Stimulated activated CD4-positive, alpha-beta T cell treated with anti-CD3 and anti-CD28 coated beads, Interleukin-15, amount 100 ng/mL, for 48 hours (primary cell): ENCODE data around the gene OR2A1.
"Not testable (repeated sequence)": the region's sequence is repeated elsewhere in the genome, so short reads cannot be mapped to it uniquely, and the experiment has no call there.

Source experiments
- DNase-seq, 2 donors: peaks; one replicate each; pipeline ENCODE4 v3.0.0-alpha.2; 2020; ENCODE audit warnings: low read depth in 2 of 2

The OR2A1 gene, protein sequence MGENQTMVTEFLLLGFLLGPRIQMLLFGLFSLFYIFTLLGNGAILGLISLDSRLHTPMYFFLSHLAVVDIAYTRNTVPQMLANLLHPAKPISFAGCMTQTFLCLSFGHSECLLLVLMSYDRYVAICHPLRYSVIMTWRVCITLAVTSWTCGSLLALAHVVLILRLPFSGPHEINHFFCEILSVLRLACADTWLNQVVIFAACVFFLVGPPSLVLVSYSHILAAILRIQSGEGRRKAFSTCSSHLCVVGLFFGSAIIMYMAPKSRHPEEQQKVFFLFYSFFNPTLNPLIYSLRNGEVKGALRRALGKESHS

GRCh38 chr7:144311872-144312469, at the start of gene OR2A1:
Gene OR2A1, plus strand, starts transcription at chr7:144312419. Its CDS starts 5,706 bp downstream, at chr7:144318125.
- not testable (repeated sequence) for DNase-seq

- not testable (repeated sequence) for DNase-seq
Measured at GRCh38 chr7:144264692-144265091, 47.5 kb upstream of the OR2A1 start, which contains the start of gene OR2A7. Gene OR2A7, minus strand, starts transcription at chr7:144264792. Its CDS starts 5,164 bp downstream, at chr7:144259628.

- DNase-seq = not testable (repeated sequence)
Measured at GRCh38 chr7:144269188-144269587, 43.0 kb upstream of the OR2A1 start, which contains the start of gene CTAGE8. Gene CTAGE8, minus strand, starts transcription at chr7:144269288. Its CDS starts 38 bp downstream, at chr7:144269250.

- not testable (repeated sequence) for DNase-seq
Measured at GRCh38 chr7:144275281-144275680, 36.9 kb upstream of the OR2A1 start.

- not testable (repeated sequence) for DNase-seq
Measured at GRCh38 chr7:144280010-144280409, 32.2 kb upstream of the OR2A1 start.

DNA sequence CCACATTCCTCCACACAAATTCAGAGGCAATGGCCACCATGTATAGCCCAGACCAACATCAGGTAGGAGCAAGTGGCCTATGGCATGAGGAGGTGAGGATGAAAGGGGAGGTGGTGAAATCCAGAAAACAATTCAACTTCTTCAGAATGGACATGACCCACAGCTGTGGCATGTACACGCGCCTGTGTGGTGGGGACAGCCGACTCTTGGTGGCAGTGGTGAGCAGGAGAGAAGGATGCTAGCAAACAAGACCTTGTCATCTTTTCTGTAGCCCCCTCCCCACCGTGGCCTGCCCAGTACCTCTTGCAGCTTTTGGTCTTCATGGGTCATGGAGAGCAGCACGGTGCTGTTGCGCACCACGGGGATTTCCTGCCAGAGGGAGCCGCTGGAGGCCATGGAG, 30.2 kb upstream of the OR2A1 start:
- not testable (repeated sequence) for DNase-seq

- DNase-seq = not testable (repeated sequence)
Measured at GRCh38 chr7:144282490-144282889, 29.7 kb upstream of the OR2A1 start.

- not testable (repeated sequence) for DNase-seq
Measured at GRCh38 chr7:144283716-144284115, 28.5 kb upstream of the OR2A1 start.

- not testable (repeated sequence) for DNase-seq
Measured at GRCh38 chr7:144287171-144287784, 24.9 kb upstream of the OR2A1 start.

DNA sequence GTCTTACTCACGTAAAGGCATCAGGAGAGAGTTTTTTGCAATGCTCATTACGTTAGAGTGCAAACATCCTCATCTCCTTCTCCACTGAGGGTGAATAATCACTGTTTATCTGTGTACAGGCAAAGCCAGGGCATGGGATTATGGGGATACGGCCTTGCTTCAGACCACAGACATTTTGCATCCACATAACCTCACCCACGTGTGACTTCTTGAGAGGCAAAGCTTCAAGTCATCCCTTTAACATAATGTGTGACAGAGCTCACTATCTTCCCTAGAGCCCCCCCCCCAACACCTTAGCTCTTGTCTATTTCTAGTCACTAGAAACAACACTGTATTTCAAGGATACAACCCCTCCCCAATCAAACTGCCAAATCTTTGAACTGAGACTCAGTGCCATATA, 20.6 kb upstream of the OR2A1 start:
- not testable (repeated sequence) for DNase-seq

DNA sequence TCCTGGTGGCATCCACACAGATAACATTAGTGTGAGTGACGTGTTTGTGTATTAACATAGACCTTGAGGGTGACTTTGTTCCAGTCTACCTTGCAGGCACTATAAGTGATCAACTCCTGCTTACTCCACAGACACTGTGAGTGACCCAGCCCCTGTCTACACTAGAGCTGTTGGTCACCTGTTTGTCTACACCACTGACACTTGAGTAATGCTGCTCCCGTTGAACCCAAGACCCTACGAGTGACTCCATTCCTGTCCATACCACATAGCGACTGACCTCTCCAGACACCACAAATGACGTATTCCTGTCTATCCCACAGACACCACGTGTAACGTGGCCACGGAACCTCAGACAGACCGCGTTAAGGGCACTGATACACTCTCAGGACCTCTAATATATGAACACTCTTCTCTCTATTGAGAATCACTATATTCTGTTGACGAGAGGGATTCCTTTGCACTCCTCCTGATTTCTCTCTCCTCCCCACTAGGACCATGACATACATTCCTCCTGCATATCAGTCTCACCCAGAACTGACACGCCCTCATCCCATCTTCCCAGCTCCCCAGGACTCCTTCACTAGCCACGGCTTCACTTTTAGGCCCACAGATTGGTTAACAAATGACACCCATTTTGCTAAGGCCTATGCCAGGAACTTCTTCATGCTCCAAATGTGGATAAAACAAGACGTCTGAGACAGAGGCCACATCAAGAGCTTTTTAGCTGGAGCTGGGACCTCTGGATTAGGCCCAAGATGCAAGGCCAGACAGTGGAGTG, 19.6 kb upstream of the OR2A1 start:
- DNase-seq = not testable (repeated sequence)

- DNase-seq = not testable (repeated sequence)
Measured at GRCh38 chr7:144293794-144294499, 18.3 kb upstream of the OR2A1 start.

DNA sequence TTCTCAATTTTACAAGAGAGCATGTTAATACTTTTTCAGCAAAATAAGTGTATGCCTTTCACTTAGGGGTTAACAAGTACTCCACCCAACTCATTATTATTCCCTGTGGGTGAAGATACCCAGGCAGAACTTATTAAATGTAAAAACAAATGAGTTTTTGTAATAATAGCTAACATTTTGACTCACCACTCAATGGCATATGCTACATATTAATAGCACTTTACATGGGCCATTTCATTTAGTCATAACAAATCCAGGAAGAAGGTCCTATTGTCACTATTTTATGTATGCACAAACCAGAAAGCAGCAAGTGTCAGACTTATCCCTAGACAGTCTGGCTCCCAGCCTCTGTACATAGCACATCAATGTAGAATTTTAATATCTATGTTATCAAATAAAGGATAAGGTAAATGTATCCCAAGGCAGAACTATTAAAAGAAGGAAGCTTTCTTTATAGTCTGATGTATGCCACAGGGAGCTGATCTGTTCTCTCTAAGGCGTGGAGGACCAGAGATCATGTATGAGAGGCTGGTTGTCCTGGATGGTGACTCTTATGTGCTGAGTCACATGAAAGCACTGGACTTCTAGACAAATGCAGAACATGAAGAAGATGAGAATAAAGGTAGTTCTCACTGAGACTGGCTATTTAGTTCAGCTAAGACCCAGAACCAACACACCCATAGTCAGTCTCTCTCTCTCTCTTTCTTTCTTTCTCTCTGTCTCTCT, 9.5 kb upstream of the OR2A1 start:
- DNase-seq = not testable (repeated sequence)

DNA sequence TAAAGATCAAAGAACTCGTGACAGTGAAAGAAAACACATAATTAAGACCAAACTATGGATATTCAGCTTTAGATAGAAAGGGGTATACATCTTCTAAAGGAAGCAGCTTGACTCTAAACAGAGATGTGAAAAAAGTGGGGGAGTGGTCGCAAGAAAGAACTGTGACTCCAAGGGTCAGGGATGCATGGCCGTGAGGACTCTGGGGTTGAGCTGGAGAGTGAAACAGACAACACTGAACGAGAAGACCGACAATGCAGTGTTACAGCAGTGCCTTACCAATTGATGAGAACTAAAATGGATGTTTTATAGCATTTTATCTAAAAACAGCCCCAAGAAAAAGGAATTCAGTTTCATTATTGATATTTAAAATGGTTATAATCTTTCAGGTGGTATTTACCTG, 8.6 kb upstream of the OR2A1 start:
- not testable (repeated sequence) for DNase-seq

GRCh38 chr7:144305156-144305555, 7.1 kb upstream of the OR2A1 start:
- not testable (repeated sequence) for DNase-seq

- not testable (repeated sequence) for DNase-seq
Measured at GRCh38 chr7:144309702-144310101, 2.5 kb upstream of the OR2A1 start.

GRCh38 chr7:144311218-144311617, 1.0 kb upstream of the OR2A1 start:
- DNase-seq = not testable (repeated sequence)

- DNase-seq = not testable (repeated sequence)
Measured at GRCh38 chr7:144317537-144317936, 5.3 kb downstream of the OR2A1 start.

DNA sequence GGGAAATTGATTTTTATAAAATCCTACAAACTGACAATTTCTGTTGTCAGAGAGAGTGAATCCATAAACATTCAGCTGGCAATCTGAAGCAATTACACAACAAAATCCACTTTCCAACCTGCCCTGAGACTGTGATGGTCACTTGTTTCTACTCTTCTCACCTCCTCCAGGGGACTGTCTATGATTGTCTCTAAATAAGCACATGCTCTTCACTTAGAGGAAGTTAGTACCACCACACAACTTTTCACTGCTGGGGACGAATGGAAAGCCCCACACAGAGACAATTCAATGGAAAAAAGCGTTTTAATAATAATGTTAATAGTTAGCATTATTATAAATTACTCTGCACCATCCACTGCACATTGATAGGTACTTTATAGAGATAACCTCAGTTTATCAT, 7.3 kb downstream of the OR2A1 start:
- DNase-seq = not testable (repeated sequence)

- not testable (repeated sequence) for DNase-seq
Measured at GRCh38 chr7:144321677-144322206, 9.5 kb downstream of the OR2A1 start.
